Endothelial cell of umbilical vein (primary cell): ENCODE results near the gene SETBP1. TPM values are rescaled to one million over a fixed set of nuclear protein-coding genes. Genes with fewer than 3 reads are reported as not detected.

ENCODE experiments used
- BruUV-seq: library from RNA; stranded (reverse); fragments of 400-500 nt; replicated peaks from 2 replicates; lab custom pipeline; 2021; lab: Mats Ljungman, UMichigan
- CTCF ChIA-PET: fragments of 300-600, 350-600 bp; sonication (Branson Sonifier 250); formaldehyde crosslinking; loops from one replicate; lab custom pipeline; 2021; ENCODE audit warnings: antibody characterized with exemption, inconsistent platforms; lab: Charles Lee
- POLR2A ChIA-PET: fragments of 300-600, 350-600 bp; sonication (Branson Sonifier 250); formaldehyde crosslinking; loops from one replicate; lab custom pipeline; 2021; ENCODE audit warnings: antibody characterized with exemption, inconsistent platforms; lab: Charles Lee
- DNase-seq: peaks from one replicate; pipeline ENCODE4 v3.0.0-alpha.2; 2011; ENCODE audit warnings: low read depth, low spot score
- FAIRE-seq: peaks from 2 replicates; lab custom pipeline; 2011; peaks lifted over from hg19 to GRCh38; lab: Jason Lieb, UNC
- H2AFZ ChIP-seq: 2 replicates; pipeline ENCODE4 v1.6.0; 2012; ENCODE audit warnings: low read depth, low read length, control low read depth, inconsistent platforms
- H3K27ac ChIP-seq: 2 replicates; pipeline ENCODE4 v1.5.1; 2011; ENCODE audit warnings: low read depth, mild to moderate bottlenecking, control low read depth, low read length, moderate library complexity; ENCODE audit not compliant: insufficient read depth
- H3K27me3 ChIP-seq, 2 experiments: 2 replicates each; pipeline versions ENCODE4 v1.6.0 to v1.6.1; 2011; ENCODE audit warnings: low read length in 2 of 2, mixed read lengths in 1 of 2; ENCODE audit not compliant: control insufficient read depth in 2 of 2, insufficient read depth in 2 of 2
- H3K36me3 ChIP-seq, 2 experiments: 2 replicates in 1 of 2; 3 replicates in 1 of 2; pipeline ENCODE4 v1.5.1; 2011; ENCODE audit warnings: low read length in 2 of 2, mild to moderate bottlenecking in 1 of 2, moderate library complexity in 1 of 2; ENCODE audit not compliant: control insufficient read depth in 2 of 2, insufficient read depth in 2 of 2; ENCODE audit errors: extremely low read depth in 1 of 2
- H3K4me1 ChIP-seq: 3 replicates; pipeline ENCODE4 v1.5.1; 2011; ENCODE audit warnings: mild to moderate bottlenecking, low read length; ENCODE audit not compliant: control insufficient read depth, insufficient read depth; ENCODE audit errors: extremely low read depth
- H3K4me2 ChIP-seq: 2 replicates; pipeline ENCODE4 v1.6.1; 2011; ENCODE audit warnings: low read length, control low read depth, mixed read lengths; ENCODE audit not compliant: insufficient read depth
- H3K4me3 ChIP-seq, 3 experiments: fragments of 200-600 bp in 1 of 3; sonication (generic), shearing (Covaris generic) in 1 of 3; replicated peaks in 1 of 3; 2 replicates each; pipeline ENCODE4 v1.5.1; 2011 to 2016; ENCODE audit warnings: control low read depth in 3 of 3, low read length in 3 of 3, mild to moderate bottlenecking in 2 of 3, inconsistent platforms in 1 of 3, low read depth in 1 of 3, moderate library complexity in 1 of 3; ENCODE audit not compliant: insufficient read depth in 1 of 3
- H3K79me2 ChIP-seq: 2 replicates; pipeline ENCODE4 v1.6.0; 2012; ENCODE audit warnings: low read length, inconsistent platforms; ENCODE audit not compliant: control insufficient read depth, insufficient read depth
- H3K9ac ChIP-seq: replicated peaks from 2 replicates; pipeline ENCODE3; 2011; ENCODE audit warnings: low read length, control low read depth; ENCODE audit not compliant: insufficient read depth; ENCODE audit errors: extremely low read depth
- H3K9me1 ChIP-seq: replicated peaks from 3 replicates; pipeline ENCODE4 v1.6.0; 2011; ENCODE audit warnings: mild to moderate bottlenecking, low read length; ENCODE audit not compliant: control insufficient read depth, insufficient read depth; ENCODE audit errors: extremely low read depth
- H3K9me3 ChIP-seq: replicated peaks from 2 replicates; pipeline ENCODE4 v1.5.1; 2012; ENCODE audit warnings: low read length, inconsistent platforms; ENCODE audit not compliant: control insufficient read depth, insufficient read depth
- H4K20me1 ChIP-seq: replicated peaks from 2 replicates; pipeline ENCODE3; 2011; ENCODE audit warnings: mild to moderate bottlenecking, low read length; ENCODE audit not compliant: control insufficient read depth, insufficient read depth; ENCODE audit errors: extremely low read depth
- EZH2 ChIP-seq: IDR thresholded peaks from 2 replicates; pipeline ENCODE4 v1.6.1; 2012; ENCODE audit warnings: borderline replicate concordance, low read depth, mild to moderate bottlenecking, moderate library complexity, low read length, inconsistent platforms; ENCODE audit not compliant: severe bottlenecking
- FOS ChIP-seq: IDR thresholded peaks from 2 replicates; pipeline ENCODE4 v1.6.1; 2011; ENCODE audit warnings: mild to moderate bottlenecking, low read length, moderate library complexity, borderline replicate concordance; ENCODE audit not compliant: insufficient read depth
- GATA2 ChIP-seq: IDR thresholded peaks from 2 replicates; pipeline ENCODE4 v1.7.0; 2011; ENCODE audit warnings: low read depth, mild to moderate bottlenecking, moderate library complexity, mixed read lengths, low read length; ENCODE audit not compliant: insufficient read length, insufficient read depth
- JUN ChIP-seq: IDR thresholded peaks from 2 replicates; pipeline ENCODE4 v1.6.1; 2011; ENCODE audit warnings: borderline replicate concordance, low read depth; ENCODE audit not compliant: insufficient read length, insufficient read depth
- MYC ChIP-seq: IDR thresholded peaks from one replicate; pipeline ENCODE4 v1.6.1; 2011; ENCODE audit warnings: mild to moderate bottlenecking, low read depth, low read length
- POLR2A ChIP-seq: IDR thresholded peaks from 2 replicates; pipeline ENCODE4 v1.6.1; 2012; ENCODE audit warnings: low read depth, mild to moderate bottlenecking, control low read depth, low read length
- POLR2AphosphoS5 ChIP-seq: IDR thresholded peaks from 2 replicates; pipeline ENCODE4 v1.6.1; 2012; ENCODE audit warnings: low read depth, mild to moderate bottlenecking, control low read depth, low read length, moderate library complexity; ENCODE audit not compliant: insufficient read depth
- dilution Hi-C: fragments of 300-500 bp; cut with MboI; formaldehyde crosslinking; loops from one replicate; pipeline ENCODE4 v1.15.0; 2019; ENCODE audit warnings: low sequenced_read_pairs; ENCODE audit not compliant: extremely low pct_ligation_motif_present
- intact Hi-C: fragments of 100-400 bp; cut with micrococcal nuclease; formaldehyde crosslinking; loops from one replicate; pipeline ENCODE4 v1.10.0; 2022
- polyA plus RNA-seq, 4 experiments: library from polyadenylated mRNA; depleted of rRNA in 3 of 4; stranded (reverse) in 3 of 4; unstranded in 1 of 4; fragments of >200 nt; gene quantifications; 2 replicates each; pipeline versions ENCODE4 v1.2.1 to v1.2.3, GENCODE V29; 2011 to 2012; ENCODE audit warnings: missing spikeins in 1 of 4
- total RNA-seq: library from RNA; stranded (reverse); gene quantifications from 2 replicates; pipeline ENCODE4 v1.2.3, GENCODE V29; 2021
- TF ChIP-seq, protein P1 (sequence below), 2 donors: IDR thresholded peaks; 1 replicate in 1 of 2; 2 replicates in 1 of 2; pipeline ENCODE4 v1.5.1; 2011; ENCODE audit warnings: low read length in 2 of 2, mild to moderate bottlenecking in 2 of 2, moderate library complexity in 2 of 2, control low read depth in 1 of 2, inconsistent platforms in 1 of 2, low read depth in 1 of 2; ENCODE audit not compliant: insufficient read depth in 1 of 2; ENCODE audit errors: extremely low read depth in 1 of 2
- TF ChIP-seq, protein P2 (sequence below): IDR thresholded peaks from 2 replicates; pipeline ENCODE4 v1.6.1; 2011; ENCODE audit not compliant: insufficient read depth, insufficient read length

The SETBP1 gene
- total and polyA plus RNA-seq, 2 donors (not counting 3 experiments of a cell fraction or from before 2014, with no cell fraction given) = 0.76 to 3.1 TPM

DNA sequence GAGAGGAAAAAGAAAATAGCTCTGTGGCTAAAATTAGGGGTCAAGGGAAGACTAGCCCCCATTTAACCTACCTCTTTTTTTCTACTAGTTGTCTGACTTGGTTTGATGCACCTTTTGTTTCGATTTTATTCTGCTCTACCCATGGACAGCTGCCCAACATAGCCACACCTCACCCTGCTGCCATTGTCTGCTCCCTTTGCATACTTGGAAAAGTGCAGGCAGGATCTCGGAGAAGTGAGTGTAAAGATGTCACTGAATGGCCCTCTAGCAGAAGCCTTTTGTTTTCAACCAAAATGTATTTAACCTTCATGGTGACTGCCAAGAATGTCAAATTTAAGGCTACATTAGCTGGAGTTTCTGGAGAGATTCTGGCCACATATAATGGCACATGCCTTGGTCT is 62.9 kb downstream of the SETBP1 start:
- no peak overlapping the region for H3K4me2 ChIP-seq
- no peaks in the 10 kb centered on the region for H3K4me1 ChIP-seq
- CTCF ChIA-PET = no interaction called here
- intact Hi-C loops = no loop called here
- H2AFZ ChIP-seq = no peak overlapping the region
- no peaks in the 10 kb centered on the region for H4K20me1 ChIP-seq
- POLR2A ChIA-PET = no interaction called here
- H3K27me3 ChIP-seq = no peaks in the 10 kb centered on the region
- H3K36me3 ChIP-seq = no peaks in the 10 kb centered on the region
- H3K79me2 ChIP-seq = no peaks in the 10 kb centered on the region
- no peak overlapping the region for H3K4me3 ChIP-seq
- dilution Hi-C loops = no loop called here
- H3K9me3 ChIP-seq = no peaks in the 10 kb centered on the region
- H3K9me1 ChIP-seq = no peaks in the 10 kb centered on the region
- no peak overlapping the region for H3K27ac ChIP-seq
- no TSS peak for BruUV-seq
- FAIRE-seq = no peak
- DNase-seq = no peak
- TF ChIP-seq MYC (no peak), GATA2 (no peak), FOS (no peak), POLR2AphosphoS5 (no peak), EZH2 (no peak), JUN (no peak), POLR2A (no peak)
- TF ChIP-seq, protein P1, sequence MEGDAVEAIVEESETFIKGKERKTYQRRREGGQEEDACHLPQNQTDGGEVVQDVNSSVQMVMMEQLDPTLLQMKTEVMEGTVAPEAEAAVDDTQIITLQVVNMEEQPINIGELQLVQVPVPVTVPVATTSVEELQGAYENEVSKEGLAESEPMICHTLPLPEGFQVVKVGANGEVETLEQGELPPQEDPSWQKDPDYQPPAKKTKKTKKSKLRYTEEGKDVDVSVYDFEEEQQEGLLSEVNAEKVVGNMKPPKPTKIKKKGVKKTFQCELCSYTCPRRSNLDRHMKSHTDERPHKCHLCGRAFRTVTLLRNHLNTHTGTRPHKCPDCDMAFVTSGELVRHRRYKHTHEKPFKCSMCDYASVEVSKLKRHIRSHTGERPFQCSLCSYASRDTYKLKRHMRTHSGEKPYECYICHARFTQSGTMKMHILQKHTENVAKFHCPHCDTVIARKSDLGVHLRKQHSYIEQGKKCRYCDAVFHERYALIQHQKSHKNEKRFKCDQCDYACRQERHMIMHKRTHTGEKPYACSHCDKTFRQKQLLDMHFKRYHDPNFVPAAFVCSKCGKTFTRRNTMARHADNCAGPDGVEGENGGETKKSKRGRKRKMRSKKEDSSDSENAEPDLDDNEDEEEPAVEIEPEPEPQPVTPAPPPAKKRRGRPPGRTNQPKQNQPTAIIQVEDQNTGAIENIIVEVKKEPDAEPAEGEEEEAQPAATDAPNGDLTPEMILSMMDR (IDR thresholded peaks at IDR 0.05; ENCODE audit: extremely low read depth in 1 of 2, insufficient read depth in 1 of 2, low read depth in 1 of 2, low read length in 2 of 2) = no peak
- TF ChIP-seq, protein P2, sequence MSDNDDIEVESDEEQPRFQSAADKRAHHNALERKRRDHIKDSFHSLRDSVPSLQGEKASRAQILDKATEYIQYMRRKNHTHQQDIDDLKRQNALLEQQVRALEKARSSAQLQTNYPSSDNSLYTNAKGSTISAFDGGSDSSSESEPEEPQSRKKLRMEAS = no peak
- no peak overlapping the region for H3K9ac ChIP-seq
